Measurements from ENCODE around the gene LRMDA.

DNA sequence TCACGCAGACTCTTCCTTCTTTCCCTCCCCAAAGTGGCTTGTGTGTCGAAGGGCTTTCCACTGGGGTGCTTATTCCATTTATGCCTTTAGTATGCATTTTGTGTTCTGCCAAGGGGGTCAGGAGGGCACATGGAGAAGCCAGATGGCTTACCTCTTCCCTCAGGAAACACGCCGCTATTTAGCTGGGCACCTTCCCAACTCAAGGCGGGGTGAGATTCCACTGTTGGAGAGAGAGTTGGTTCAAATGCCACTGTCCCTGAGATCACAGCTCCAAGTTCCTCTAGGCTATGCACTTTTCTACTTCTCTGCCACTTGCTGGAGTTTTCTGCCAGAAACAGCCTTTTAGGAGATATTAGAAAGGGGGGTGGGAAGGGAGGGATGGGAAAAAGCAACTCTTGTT lies 1091.8 kb downstream of the LRMDA start:
- TF ChIP-seq CTCF (conservative IDR thresholded peaks at IDR 0.05; ENCODE audit: low read depth, low read length) = no peak
- no peak for TF ChIP-seq EZH2 (IDR thresholded peaks at IDR 0.05; ENCODE audit: low read length, unreplicated experiment)
